Stomach (tissue), 9 donors: Measurements from ENCODE around the gene FBXO3. TPM values are rescaled to one million over a fixed set of nuclear protein-coding genes. Genes with fewer than 3 reads are reported as not detected.

Experiments used
- DNase-seq, 2 donors: peaks; one replicate each; pipeline versions ENCODE4 v3.0.0 to v3.0.0-alpha.2; 2013 to 2019
- H3K27ac ChIP-seq, 5 donors: fragments of 200-600 bp in 4 of 5; sonication (generic) in 4 of 5; one replicate each; pipeline ENCODE4 v1.5.1; 2013 to 2019; ENCODE audit warnings: mild to moderate bottlenecking in 1 of 5, moderate library complexity in 1 of 5
- H3K27me3 ChIP-seq, 3 donors: fragments of 200-600 bp; sonication (generic); one replicate each; pipeline ENCODE4 v1.5.1; 2017 to 2019; ENCODE audit warnings: mixed run types in 1 of 3
- H3K36me3 ChIP-seq, 4 donors: fragments of 200-600 bp; sonication (generic); 1 replicate in 3 of 4; 2 replicates in 1 of 4; pipeline ENCODE4 v1.5.1; 2016 to 2019
- H3K4me1 ChIP-seq, 4 donors: fragments of 200-600 bp; sonication (generic); one replicate each; pipeline ENCODE4 v1.5.1; 2016 to 2019
- H3K4me3 ChIP-seq, 4 donors: fragments of 200-600 bp; sonication (generic) in 3 of 4; one replicate each; pipeline ENCODE4 v1.5.1; 2016 to 2019; ENCODE audit warnings: mild to moderate bottlenecking in 1 of 4
- H3K9me3 ChIP-seq, 4 donors: fragments of 200-600 bp; sonication (generic); one replicate each; pipeline ENCODE4 v1.5.1; 2016 to 2019
- CTCF ChIP-seq, 7 experiments: fragments of 450-650 bp in 4 of 7; fragments of 200-600 bp in 3 of 7; sonication (generic) in 3 of 7; IDR thresholded peaks; one replicate each; pipeline ENCODE4 v1.5.1; 2016 to 2019; ENCODE audit warnings: antibody characterized with exemption in 7 of 7, control low read depth in 2 of 7, mild to moderate bottlenecking in 1 of 7
- EP300 ChIP-seq: sonication (generic); formaldehyde crosslinking; IDR thresholded peaks from one replicate; pipeline ENCODE4 v1.6.1; 2017; ENCODE audit warnings: antibody characterized with exemption
- POLR2A ChIP-seq, 4 donors: fragments of 450-650 bp; IDR thresholded peaks; one replicate each; pipeline ENCODE4 v1.6.1; 2016; ENCODE audit warnings: antibody characterized with exemption in 4 of 4, control low read depth in 2 of 4, mild to moderate bottlenecking in 1 of 4, moderate library complexity in 1 of 4
- POLR2AphosphoS5 ChIP-seq, 3 donors: sonication (generic); formaldehyde crosslinking; IDR thresholded peaks; one replicate each; pipeline ENCODE4 v1.6.1; 2016; ENCODE audit warnings: antibody characterized with exemption in 3 of 3
- WGBS, 5 donors: extraction: QIAGEN DNeasy Blood & Tissue Kit in 3 of 5; methylation state at CpG; one replicate each; pipeline versions ENCODE4 v1.1.5 to v1.1.7; 2013 to 2018; 5-methylcytosine and 5-hydroxymethylcytosine counted together
- intact Hi-C: fragments of 100-400 bp; cut with DNase I; formaldehyde crosslinking; loops from one replicate; pipeline ENCODE4 v1.15.1; 2023; ENCODE audit warnings: low total_unique reads
- polyA plus RNA-seq, 3 donors: library from polyadenylated mRNA; stranded (reverse); fragments of 200-250 nt; gene quantifications; one replicate each; pipeline ENCODE4 v1.2.3, GENCODE V29; 2013
- total RNA-seq, 5 donors: library from RNA; depleted of rRNA; stranded (reverse); fragments of >200 nt; gene quantifications; one replicate each; pipeline versions ENCODE4 v1.1.0 to v1.2.3, GENCODE V29; 2014 to 2016
- donor health status: healthy with polysubstance abuse.
- donor health status: Bipolar disorder and iron deficiency.
- donor health status: healthy.

FBXO3 gene
- total and polyA plus RNA-seq, 8 donors: 4.9 to 63.0 (median 25.3) TPM

- peaks cover 12 to 42% (median 33%) of the 10 kb centered on the region in 4 donors for H3K36me3 ChIP-seq
- no peaks in the 10 kb centered on the region for H3K27me3 ChIP-seq
- H3K9me3 ChIP-seq: no peaks in the 10 kb centered on the region
- H3K27ac ChIP-seq: peak overlapping the region; percentile 44 to 90 (median 87)
- H3K4me3 ChIP-seq: no peak overlapping the region
- TF ChIP-seq CTCF (IDR thresholded peaks at IDR 0.05) (no peak), EP300 (no peak), POLR2A (IDR thresholded peaks at IDR 0.05) (no peak), POLR2AphosphoS5 (IDR thresholded peaks at IDR 0.05) (no peak)
- DNase-seq: no peak
- intact Hi-C loops: no loop called here
- 72 to 85% (median 78%) methylated on average over 7 of the region's 7 CpGs for WGBS, 5 donors
- H3K4me1 ChIP-seq: peaks cover 26 to 99% (median 52%) of the 10 kb centered on the region in 4 donors
Observed at GRCh38 chr11:33704240-33705002, 69.9 kb downstream of the FBXO3 start.

- no peaks in the 10 kb centered on the region for H3K9me3 ChIP-seq
- H3K27ac ChIP-seq: peak overlapping the region; percentile 44 to 90 (median 87)
- intact Hi-C loops: no loop called here
- peaks cover 28 to 99% (median 49%) of the 10 kb centered on the region in 4 donors for H3K4me1 ChIP-seq
- peaks cover 6 to 35% (median 27%) of the 10 kb centered on the region in 4 donors for H3K36me3 ChIP-seq
- no peak overlapping the region for H3K4me3 ChIP-seq
- 55 to 70% (median 60%) methylated on average over 4 of the region's 4 CpGs for WGBS, 5 donors
- no peak for TF ChIP-seq EP300
- TF ChIP-seq POLR2AphosphoS5 (IDR thresholded peaks at IDR 0.05): peak in 2 of 3 donors; percentile 44 to 47
- TF ChIP-seq CTCF (IDR thresholded peaks at IDR 0.05): no peak
- no peak for TF ChIP-seq POLR2A (IDR thresholded peaks at IDR 0.05)
- no peaks in the 10 kb centered on the region for H3K27me3 ChIP-seq
- peak in 1 of 2 donors; percentile 49 for DNase-seq
Observed at GRCh38 chr11:33703788-33704187, 70.5 kb downstream of the FBXO3 start.

- intact Hi-C loops: no loop called here
- Histone ChIP-seq H3K9me3 (no peaks in the 10 kb centered on the region), H3K4me3 (no peak overlapping the region), H3K27me3 (no peaks in the 10 kb centered on the region), H3K27ac (peak overlapping the region; percentile 53 to 90 (median 87)), H3K4me1 (peaks cover 30 to 99% (median 51%) of the 10 kb centered on the region in 4 donors), H3K36me3 (peaks cover 4 to 30% (median 21%) of the 10 kb centered on the region in 4 donors)
- no peak for TF ChIP-seq EP300
- TF ChIP-seq POLR2AphosphoS5 (IDR thresholded peaks at IDR 0.05): peak in 1 of 3 donors; percentile 15
- 61 to 70% (median 64%) methylated on average over 5 of the region's 5 CpGs for WGBS, 5 donors
- no peak for DNase-seq
Observed at GRCh38 chr11:33703234-33703633, 71.1 kb downstream of the FBXO3 start.

- DNase-seq: peak; percentile 39 to 87
- intact Hi-C loops: no loop called here
- peak overlapping the region; percentile 49 to 62 (median 58) for H3K4me3 ChIP-seq
- H3K36me3 ChIP-seq: peaks cover 4 to 13% (median 9%) of the 10 kb centered on the region in 4 donors
- 10 to 17% (median 12%) methylated on average over 7 of the region's 7 CpGs for WGBS, 5 donors
- H3K4me1 ChIP-seq: peaks cover 47 to 98% (median 52%) of the 10 kb centered on the region in 4 donors
- peak overlapping the region; percentile 85 to 90 (median 87) for H3K27ac ChIP-seq
- H3K27me3 ChIP-seq: no peaks in the 10 kb centered on the region
- H3K9me3 ChIP-seq: no peaks in the 10 kb centered on the region
- TF ChIP-seq POLR2AphosphoS5 (IDR thresholded peaks at IDR 0.05) (peak; percentile 10 to 64 (median 43)), POLR2A (IDR thresholded peaks at IDR 0.05) (no peak)
Observed at GRCh38 chr11:33701302-33702230, 72.8 kb downstream of the FBXO3 start.
